Mesodermal cell (in vitro differentiated cells): Measurements from ENCODE around the gene TNIK.
"Not testable (repeated sequence)": the region's sequence is repeated elsewhere in the genome, so short reads cannot be mapped to it uniquely, and the experiment has no call there.

Source experiments
- H3K27ac ChIP-seq: 2 replicates; pipeline ENCODE4 v1.7.0; 2013; ENCODE audit warnings: mild to moderate bottlenecking, low read depth, low read length, moderate library complexity; ENCODE audit not compliant: severe bottlenecking
- H3K36me3 ChIP-seq: 2 replicates; pipeline ENCODE4 v1.7.1; 2013; ENCODE audit warnings: mild to moderate bottlenecking, low read length, moderate library complexity; ENCODE audit not compliant: control insufficient read depth, insufficient read depth
- H3K4me1 ChIP-seq: one replicate; pipeline ENCODE4 v1.7.1; 2013; ENCODE audit warnings: mild to moderate bottlenecking, low read length; ENCODE audit not compliant: insufficient read depth, control insufficient read depth, poor library complexity, severe bottlenecking
- H3K4me3 ChIP-seq: 2 replicates; pipeline ENCODE4 v1.7.0; 2013; ENCODE audit warnings: low read length, control low read depth, mild to moderate bottlenecking; ENCODE audit not compliant: insufficient read depth, poor library complexity, severe bottlenecking; ENCODE audit errors: extremely low read depth
- H3K9me3 ChIP-seq: 2 replicates; pipeline ENCODE4 v1.7.1; 2013; ENCODE audit warnings: mild to moderate bottlenecking, low read length, moderate library complexity; ENCODE audit not compliant: control insufficient read depth
- WGBS, 2 experiments: methylation state at CpG; one replicate each; pipeline ENCODE4 v1.1.5; 2013; ENCODE audit warnings: missing lambda C conversion rate in 2 of 2; ENCODE audit not compliant: insufficient coverage in 2 of 2; 5-methylcytosine and 5-hydroxymethylcytosine counted together

Gene TNIK

DNA sequence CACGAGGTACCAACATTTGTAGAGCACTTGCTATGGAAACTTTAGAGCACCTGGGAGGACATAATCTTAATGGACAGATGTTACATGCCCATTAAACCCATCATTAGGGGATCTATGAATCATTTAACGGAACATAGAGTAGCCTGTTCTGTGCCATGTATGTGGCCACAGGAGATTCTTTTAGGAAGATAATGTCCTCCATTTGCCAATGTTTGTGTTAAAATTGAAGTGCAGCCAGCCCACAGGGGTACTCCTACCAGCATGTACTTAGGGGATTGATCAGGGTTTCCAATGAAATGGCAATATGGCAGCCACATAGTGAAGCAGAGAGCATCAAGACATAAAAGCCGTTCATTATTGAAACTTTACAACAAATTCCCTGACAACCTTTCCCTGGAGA is 70.7 kb downstream of the TNIK start:
- peaks cover 5% of the 10 kb centered on the region for H3K36me3 ChIP-seq
- no peak overlapping the region for H3K27ac ChIP-seq
- H3K4me1 ChIP-seq: peaks cover 21% of the 10 kb centered on the region
- peaks cover 11% of the 10 kb centered on the region for H3K9me3 ChIP-seq
- no peak overlapping the region for H3K4me3 ChIP-seq
- WGBS, 2 experiments: 0 to 61% methylated on average over 1 to 3 of the region's 3 CpGs

DNA sequence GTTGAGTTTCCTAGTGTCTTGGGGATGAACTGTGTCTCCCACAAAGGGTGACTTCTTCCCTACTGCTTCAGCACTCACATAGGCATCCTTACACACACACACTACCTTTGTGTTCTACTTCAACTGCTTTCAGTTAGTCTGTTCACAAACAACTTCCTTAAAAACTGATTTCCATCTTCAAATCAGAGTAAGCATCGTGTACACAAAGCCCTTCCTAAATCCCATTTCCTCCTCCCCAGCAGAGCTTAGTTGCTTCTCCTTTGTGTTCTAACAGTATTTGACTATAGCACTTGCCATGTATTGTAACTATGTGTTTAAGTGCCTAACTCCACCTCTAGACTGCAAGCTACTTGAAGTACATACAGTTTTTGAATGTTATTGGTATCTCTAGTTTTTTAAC is 71.7 kb downstream of the TNIK start:
- no peak overlapping the region for H3K4me3 ChIP-seq

DNA sequence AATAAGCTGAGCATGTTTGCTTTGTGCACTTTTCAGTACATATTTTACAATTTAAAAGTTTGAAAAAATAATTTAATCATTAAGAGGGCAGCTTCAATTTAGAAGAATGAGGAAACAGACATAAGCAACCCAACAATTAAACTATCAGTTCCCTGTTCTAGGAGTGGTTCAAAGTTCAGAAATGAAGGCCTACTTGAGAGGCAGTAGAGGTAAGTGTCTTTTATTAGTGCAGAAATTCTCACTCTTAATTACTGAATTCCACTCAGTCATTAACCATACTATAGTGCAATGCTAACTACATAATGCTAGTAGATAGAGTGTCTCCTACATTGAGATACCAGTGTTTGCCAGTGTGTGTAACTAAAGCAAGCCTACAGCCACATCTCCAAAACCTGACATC is 73.1 kb downstream of the TNIK start:
- H3K9me3 ChIP-seq: peaks cover 8% of the 10 kb centered on the region
- peaks cover 5% of the 10 kb centered on the region for H3K36me3 ChIP-seq
- H3K4me1 ChIP-seq: peaks cover 20% of the 10 kb centered on the region
- H3K27ac ChIP-seq: no peak overlapping the region
- no peak overlapping the region for H3K4me3 ChIP-seq

More for the DNA sequence above, 71.7 kb downstream of the TNIK start:
- 67 to 83% methylated on average over 1 of the region's 1 CpG for WGBS, 2 experiments
- H3K4me1 ChIP-seq: peaks cover 24% of the 10 kb centered on the region
- peaks cover 5% of the 10 kb centered on the region for H3K36me3 ChIP-seq
- H3K27ac ChIP-seq: no peak overlapping the region
- peaks cover 11% of the 10 kb centered on the region for H3K9me3 ChIP-seq

DNA sequence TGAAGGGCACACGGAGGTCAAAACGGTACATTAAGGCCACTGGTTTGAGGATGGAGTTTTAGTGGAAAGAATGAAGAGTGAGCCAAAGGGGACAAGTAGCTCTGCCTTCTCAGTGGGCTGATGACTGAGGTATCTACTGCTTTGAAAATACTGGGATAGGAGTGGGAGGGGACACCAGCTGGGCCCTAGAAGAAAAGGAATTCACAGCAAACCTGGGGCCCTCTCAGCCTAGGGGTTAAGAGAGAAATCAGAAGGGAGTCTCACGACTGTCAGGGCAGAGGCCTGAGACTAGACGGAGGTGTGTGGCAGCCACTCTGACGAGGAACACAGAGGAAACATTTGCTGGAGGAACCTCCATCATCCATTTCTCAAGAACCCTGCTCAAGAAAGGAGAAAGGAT is 75.1 kb downstream of the TNIK start:
- 54 to 80% methylated on average over 1 to 3 of the region's 5 CpGs for WGBS, 2 experiments

DNA sequence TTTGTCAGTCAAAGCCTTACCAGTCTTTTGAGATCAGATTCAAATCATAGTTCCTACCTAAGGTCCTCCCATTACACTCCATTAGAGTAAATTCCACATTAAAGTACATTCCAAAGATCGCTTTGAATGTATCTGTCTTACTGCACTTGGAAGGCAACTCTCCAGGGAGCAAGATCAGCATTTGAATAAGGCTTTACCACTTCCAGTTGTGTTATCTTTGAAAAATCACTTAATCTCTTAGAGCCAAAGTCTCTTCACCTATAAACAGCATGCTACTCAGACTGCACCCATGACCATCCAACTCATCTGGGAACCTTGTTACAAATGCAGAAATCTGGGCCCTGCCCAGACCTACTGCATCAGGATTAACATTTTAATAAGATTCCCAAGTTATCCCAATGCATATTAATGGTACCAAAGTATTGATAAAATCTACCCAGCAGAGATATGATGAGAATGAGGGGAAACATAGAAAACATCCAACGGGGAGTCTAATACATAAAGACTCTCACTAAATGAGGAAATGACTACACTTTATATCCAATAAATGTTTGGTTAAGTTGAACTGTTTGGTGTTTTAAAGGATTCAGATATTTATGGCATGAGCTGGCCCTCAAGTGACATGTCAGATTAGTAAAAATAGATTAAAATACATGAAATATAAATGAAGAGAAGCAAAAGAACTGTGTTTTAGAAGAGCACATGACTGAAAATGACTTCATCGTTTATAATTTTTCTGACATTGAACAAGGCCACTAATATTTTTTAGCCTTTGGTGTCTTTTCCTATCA is 75.9 kb downstream of the TNIK start:
- H3K4me1 ChIP-seq: peaks cover 27% of the 10 kb centered on the region
- no peaks in the 10 kb centered on the region for H3K36me3 ChIP-seq
- WGBS, 2 experiments: 42 to 50% methylated on average over 1 of the region's 3 CpGs
- no peak overlapping the region for H3K4me3 ChIP-seq
- H3K9me3 ChIP-seq: no peaks in the 10 kb centered on the region
- no peak overlapping the region for H3K27ac ChIP-seq

More for the DNA sequence above, 75.1 kb downstream of the TNIK start:
- no peak overlapping the region for H3K27ac ChIP-seq
- H3K9me3 ChIP-seq: no peaks in the 10 kb centered on the region
- peaks cover 21% of the 10 kb centered on the region for H3K4me1 ChIP-seq
- no peaks in the 10 kb centered on the region for H3K36me3 ChIP-seq
- H3K4me3 ChIP-seq: no peak overlapping the region

DNA sequence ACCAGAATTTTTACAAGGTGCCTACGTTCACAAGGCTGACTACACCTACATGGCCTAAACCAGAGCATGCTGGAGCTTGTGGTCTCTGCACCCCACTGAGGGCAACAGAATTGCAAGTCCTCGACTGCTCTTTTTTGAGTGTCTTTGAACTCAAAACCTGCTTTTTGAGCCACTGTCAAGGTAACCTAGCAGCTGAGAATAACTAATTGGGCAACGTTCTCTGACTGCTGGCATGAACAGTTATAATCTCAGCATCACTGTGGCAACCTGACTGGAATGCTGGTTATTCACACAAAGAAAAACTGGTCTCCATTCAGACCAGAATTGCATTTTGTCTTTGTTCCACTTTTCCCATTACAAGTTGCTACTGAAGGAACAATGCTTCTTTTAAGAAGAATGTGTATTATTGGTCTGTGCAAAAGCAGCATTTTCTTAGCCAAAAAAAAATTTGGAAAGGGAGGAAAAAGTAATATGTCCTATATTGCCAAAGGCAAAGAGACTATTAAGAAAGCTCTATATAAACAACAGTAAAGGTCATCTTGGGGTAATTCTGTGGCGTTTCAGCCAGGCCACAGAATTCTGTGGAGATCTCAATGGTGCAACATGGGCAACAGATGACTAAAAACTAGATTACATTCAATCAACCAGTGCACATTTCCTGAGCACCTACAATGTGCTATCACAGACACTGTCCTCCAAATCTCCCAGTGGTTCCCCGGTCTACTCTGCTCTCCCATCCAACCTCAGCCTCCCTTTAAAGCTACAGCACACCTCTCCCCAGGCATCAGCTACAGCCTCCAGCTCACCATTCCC is 76.8 kb downstream of the TNIK start:
- no peaks in the 10 kb centered on the region for H3K36me3 ChIP-seq
- H3K27ac ChIP-seq: peak overlapping the region; percentile 63
- WGBS, 2 experiments: 56 to 66% methylated on average over 4 to 5 of the region's 5 CpGs
- H3K4me3 ChIP-seq: no peak overlapping the region
- H3K9me3 ChIP-seq: no peaks in the 10 kb centered on the region
- H3K4me1 ChIP-seq: peaks cover 29% of the 10 kb centered on the region

DNA sequence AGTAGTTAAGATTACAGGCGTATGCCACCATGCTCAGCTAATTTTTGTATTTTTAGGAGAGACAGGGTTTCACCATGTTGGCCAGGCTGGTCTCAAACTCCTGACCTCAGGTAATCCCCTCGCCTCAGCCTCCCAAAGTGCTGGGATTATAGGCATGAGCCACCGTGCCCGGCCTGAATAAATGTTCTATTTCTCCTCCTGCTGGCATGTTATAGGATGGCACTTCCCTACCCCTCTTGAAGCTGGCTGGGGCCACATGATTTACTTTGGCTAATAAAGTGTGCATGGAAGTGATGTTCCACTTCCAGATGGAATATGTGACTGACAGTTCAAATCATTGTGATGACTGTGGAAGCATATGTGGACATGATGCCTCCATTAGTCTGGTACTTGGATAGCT is 77.9 kb downstream of the TNIK start:
- H3K4me1 ChIP-seq: peaks cover 38% of the 10 kb centered on the region
- H3K4me3 ChIP-seq: not testable (repeated sequence)
- WGBS, 2 experiments: 89 to 100% methylated on average over 3 to 4 of the region's 4 CpGs

DNA sequence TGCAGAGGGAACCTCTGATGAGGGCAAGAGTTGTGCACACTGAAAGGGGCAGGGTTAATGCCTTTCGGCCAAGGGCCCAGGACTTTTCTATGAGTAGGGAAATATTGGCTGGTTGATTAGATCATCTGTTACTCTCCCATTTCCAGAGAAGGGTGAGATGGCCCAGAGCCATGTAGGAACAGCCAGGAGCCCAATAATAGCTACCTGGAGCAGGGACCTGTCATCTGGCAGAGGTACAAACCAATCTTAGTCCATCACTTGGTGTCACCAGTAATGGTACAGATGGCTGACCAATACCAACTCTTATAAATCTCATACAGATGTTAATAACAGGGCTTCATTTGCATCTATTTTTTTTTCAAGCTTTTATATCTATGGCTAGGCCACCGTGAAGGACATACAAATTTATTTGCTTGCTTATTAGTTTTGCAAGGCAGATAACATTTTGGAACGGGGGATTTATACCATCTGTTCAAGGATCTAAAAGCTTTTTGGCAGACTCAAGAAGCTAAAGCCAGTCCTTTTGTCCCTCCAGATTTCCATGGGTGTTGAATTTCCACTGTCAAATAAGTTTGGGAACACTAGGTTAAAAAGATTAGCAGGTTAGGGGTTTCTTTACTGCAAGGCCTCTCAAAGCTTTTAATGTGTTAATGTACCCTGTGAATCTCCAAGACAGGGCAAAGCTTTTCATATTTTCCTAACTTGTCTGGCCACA is 79.3 kb downstream of the TNIK start:
- H3K9me3 ChIP-seq: no peaks in the 10 kb centered on the region
- WGBS, 2 experiments: 73 to 100% methylated on average over 1 to 2 of the region's 3 CpGs
- no peak overlapping the region for H3K27ac ChIP-seq
- H3K4me1 ChIP-seq: peaks cover 50% of the 10 kb centered on the region
- no peaks in the 10 kb centered on the region for H3K36me3 ChIP-seq
- H3K4me3 ChIP-seq: no peak overlapping the region

More for the DNA sequence above, 77.9 kb downstream of the TNIK start:
- H3K27ac ChIP-seq, H3K36me3 ChIP-seq, H3K9me3 ChIP-seq: not testable (repeated sequence)

DNA sequence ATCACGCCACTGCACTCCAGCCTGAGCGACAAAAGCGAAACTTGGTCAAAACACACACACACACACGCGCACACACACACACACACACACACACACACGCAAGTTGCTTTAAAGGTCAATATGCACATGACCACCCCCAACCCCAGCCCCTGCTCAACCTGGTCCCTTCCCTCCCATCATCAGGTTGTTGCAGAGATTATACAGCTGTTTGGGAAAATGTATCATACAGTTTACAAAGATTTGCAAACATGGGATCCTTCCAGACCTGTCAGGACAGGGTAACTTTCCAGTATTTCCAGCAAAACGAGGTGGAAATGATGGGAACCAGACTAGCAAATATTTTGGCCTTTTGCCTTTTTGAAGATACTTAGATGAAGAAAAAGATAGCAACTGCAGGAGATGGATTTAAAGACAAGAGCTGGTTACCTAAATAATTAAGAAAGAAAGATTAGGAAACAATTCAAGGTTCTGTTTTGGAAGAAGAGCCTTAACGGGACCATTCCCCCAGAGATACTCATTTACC is 80.2 kb downstream of the TNIK start:
- no peak overlapping the region for H3K27ac ChIP-seq
- peaks cover 55% of the 10 kb centered on the region for H3K4me1 ChIP-seq
- no peak overlapping the region for H3K4me3 ChIP-seq
- H3K9me3 ChIP-seq: no peaks in the 10 kb centered on the region
- WGBS, 2 experiments: 100% methylated on average over 1 to 2 of the region's 8 CpGs
- no peaks in the 10 kb centered on the region for H3K36me3 ChIP-seq

DNA sequence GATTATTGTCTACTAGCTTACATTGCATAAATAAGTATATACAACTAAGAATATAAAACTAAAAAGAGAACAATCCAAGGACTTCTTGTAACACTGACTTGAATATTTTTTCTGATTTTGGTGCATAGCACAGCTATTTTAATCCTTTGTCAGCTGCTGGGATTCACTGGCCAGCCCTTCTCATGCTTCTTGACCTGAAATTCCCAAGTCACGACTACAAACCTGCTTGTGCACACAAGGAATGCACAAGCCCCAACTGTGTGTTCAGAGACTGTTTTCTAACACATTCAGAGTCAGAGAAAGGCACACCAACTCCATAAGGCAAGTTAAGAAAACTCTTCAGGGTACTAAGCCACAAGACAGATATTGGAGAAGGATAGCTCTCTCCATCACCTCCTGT is 80.9 kb downstream of the TNIK start:
- Histone ChIP-seq H3K4me3 (no peak overlapping the region), H3K4me1 (peaks cover 56% of the 10 kb centered on the region), H3K27ac (no peak overlapping the region), H3K9me3 (no peaks in the 10 kb centered on the region), H3K36me3 (no peaks in the 10 kb centered on the region)
- WGBS, 2 experiments: 89 to 100% methylated on average over 1 of the region's 1 CpG
